ENCODE results near the gene GRHL3.

- TF ChIP-seq POLR2A (IDR thresholded peaks at IDR 0.05) (no peak), CTCF (IDR thresholded peaks at IDR 0.05) (no peak)
These were observed 29.1 kb upstream of the GRHL3 start for GRCh38 chr1:24289937-24290595.

All from thyroid gland (tissue), 4 donors.